ENCODE measurements around the gene FOXP4.
A peak's percentile ranks its signal among the peaks of the same experiment; 100 is the strongest.

DNA sequence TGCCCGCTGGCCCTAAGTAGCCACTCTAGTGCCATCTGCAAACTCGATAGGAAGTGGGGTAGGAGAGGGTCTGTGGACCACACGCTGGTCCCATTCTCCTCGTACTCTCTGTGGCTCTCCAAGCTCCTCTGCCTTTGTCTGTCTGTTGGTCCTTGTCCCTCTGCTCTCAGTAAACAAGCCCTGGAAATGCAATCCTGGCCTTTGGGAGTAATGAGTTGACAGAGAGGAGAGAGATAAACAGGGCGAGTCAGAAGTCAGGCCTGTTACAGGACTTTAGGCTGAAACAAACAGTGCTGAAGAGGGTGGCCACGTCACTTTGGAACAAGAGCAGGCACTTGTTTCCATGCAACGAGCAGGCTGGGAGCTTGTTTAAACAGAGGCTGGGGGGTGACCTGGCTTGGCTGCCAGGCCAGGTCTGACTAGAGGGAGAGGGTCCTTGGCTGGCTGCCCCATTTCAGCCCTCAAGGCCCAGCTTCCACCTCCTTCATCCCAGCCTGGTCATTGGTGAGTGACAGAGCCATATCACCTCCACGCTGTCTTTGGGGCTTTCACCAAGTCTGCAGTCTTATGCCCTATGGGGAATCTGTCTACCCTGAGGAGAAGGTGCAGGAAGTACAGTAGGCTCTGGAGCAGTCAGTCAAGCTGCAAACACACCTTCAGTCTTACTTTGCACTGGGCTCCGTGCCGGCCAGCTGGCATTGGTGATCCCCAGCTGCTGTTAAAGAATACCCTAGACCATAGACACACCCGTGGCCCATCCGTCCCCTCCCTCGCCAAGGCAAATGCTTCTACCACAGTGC is 22.6 kb downstream of the FOXP4 start:
- TF ChIP-seq POLR2A (IDR thresholded peaks at IDR 0.05), result peak in 1 of 2 donors; percentile 41
- TF ChIP-seq, protein P1, sequence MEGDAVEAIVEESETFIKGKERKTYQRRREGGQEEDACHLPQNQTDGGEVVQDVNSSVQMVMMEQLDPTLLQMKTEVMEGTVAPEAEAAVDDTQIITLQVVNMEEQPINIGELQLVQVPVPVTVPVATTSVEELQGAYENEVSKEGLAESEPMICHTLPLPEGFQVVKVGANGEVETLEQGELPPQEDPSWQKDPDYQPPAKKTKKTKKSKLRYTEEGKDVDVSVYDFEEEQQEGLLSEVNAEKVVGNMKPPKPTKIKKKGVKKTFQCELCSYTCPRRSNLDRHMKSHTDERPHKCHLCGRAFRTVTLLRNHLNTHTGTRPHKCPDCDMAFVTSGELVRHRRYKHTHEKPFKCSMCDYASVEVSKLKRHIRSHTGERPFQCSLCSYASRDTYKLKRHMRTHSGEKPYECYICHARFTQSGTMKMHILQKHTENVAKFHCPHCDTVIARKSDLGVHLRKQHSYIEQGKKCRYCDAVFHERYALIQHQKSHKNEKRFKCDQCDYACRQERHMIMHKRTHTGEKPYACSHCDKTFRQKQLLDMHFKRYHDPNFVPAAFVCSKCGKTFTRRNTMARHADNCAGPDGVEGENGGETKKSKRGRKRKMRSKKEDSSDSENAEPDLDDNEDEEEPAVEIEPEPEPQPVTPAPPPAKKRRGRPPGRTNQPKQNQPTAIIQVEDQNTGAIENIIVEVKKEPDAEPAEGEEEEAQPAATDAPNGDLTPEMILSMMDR (IDR thresholded peaks at IDR 0.05), result no peak

Measured in thyroid gland (tissue), 4 donors.